ENCODE measurements around the gene KCTD18. TPM values are rescaled to one million over a fixed set of nuclear protein-coding genes. Genes with fewer than 3 reads are reported as not detected.

The KCTD18 gene
- polyA plus RNA-seq, 12 donors, result 11.4 to 16.7 (median 12.6) TPM; not detected in 1

Other genes with a start within 250 kb of the KCTD18 start
- gene SPATS2L, start 203.4 kb downstream of the KCTD18 start, polyA plus RNA-seq (ENCODE audit: insufficient read length in 12 of 12), result 100 to 1,000 TPM in 11 of 12 donors, not detected in 1; 200 to 265 (median 233) TPM
- gene SGO2, start 16.1 kb upstream of the KCTD18 start, polyA plus RNA-seq (ENCODE audit: insufficient read length in 12 of 12), result 10 to 100 TPM in 6 of 12 donors, 1 to 10 TPM in 5, not detected in 1; 5.5 to 13.0 (median 10.5) TPM
- gene AOX1, start 75.9 kb upstream of the KCTD18 start, polyA plus RNA-seq (ENCODE audit: insufficient read length in 12 of 12), result 1 to 10 TPM in 6 of 12 donors, under 1 TPM in 4, not detected in 2; 0.66 to 1.5 (median 1.2) TPM

Measured in muscle of arm (tissue), 12 donors.